ENCODE data around the gene PIGT.

GRCh38 chr20:45433976-45434375 lies 18.0 kb downstream of the PIGT start:
- TF ChIP-seq CTCF (IDR thresholded peaks at IDR 0.05) (no peak), POLR2A (IDR thresholded peaks at IDR 0.05) (no peak)

All from thyroid gland (tissue), 4 donors.